Measurements from ENCODE around the gene TRPM6.

Gene TRPM6

GRCh38 chr9:74848153-74848525, 39.6 kb downstream of the TRPM6 start:
- Histone ChIP-seq H3K4me3 (ENCODE audit: severe bottlenecking) (no peak overlapping the region), H3K4me1 (ENCODE audit: insufficient read depth, poor library complexity, severe bottlenecking) (no peaks in the 10 kb centered on the region), H3K27me3 (ENCODE audit: insufficient read depth, poor library complexity, severe bottlenecking) (no peaks in the 10 kb centered on the region), H3K9me3 (ENCODE audit: severe bottlenecking) (no peaks in the 10 kb centered on the region), H3K36me3 (ENCODE audit: low read depth) (no peaks in the 10 kb centered on the region), H3K27ac (ENCODE audit: poor library complexity, severe bottlenecking) (no peak overlapping the region)
- no peak for ATAC-seq (ENCODE audit: low read depth)
- DNase-seq (ENCODE audit: low spot score): no peak
- no peak for TF ChIP-seq CTCF (IDR thresholded peaks at IDR 0.05; ENCODE audit: poor library complexity, severe bottlenecking)

- DNase-seq (ENCODE audit: low spot score): no peak
- Histone ChIP-seq H3K9me3 (ENCODE audit: severe bottlenecking) (no peaks in the 10 kb centered on the region), H3K27me3 (ENCODE audit: insufficient read depth, poor library complexity, severe bottlenecking) (no peaks in the 10 kb centered on the region), H3K27ac (ENCODE audit: poor library complexity, severe bottlenecking) (no peak overlapping the region), H3K4me1 (ENCODE audit: insufficient read depth, poor library complexity, severe bottlenecking) (no peaks in the 10 kb centered on the region), H3K36me3 (ENCODE audit: low read depth) (no peaks in the 10 kb centered on the region), H3K4me3 (ENCODE audit: severe bottlenecking) (no peak overlapping the region)
- no peak for ATAC-seq (ENCODE audit: low read depth)
- no peak for TF ChIP-seq CTCF (IDR thresholded peaks at IDR 0.05; ENCODE audit: poor library complexity, severe bottlenecking)
These were observed 40.1 kb downstream of the TRPM6 start for GRCh38 chr9:74847478-74848152.

- Histone ChIP-seq H3K4me3 (ENCODE audit: severe bottlenecking) (no peak overlapping the region), H3K4me1 (ENCODE audit: insufficient read depth, poor library complexity, severe bottlenecking) (no peaks in the 10 kb centered on the region), H3K9me3 (ENCODE audit: severe bottlenecking) (no peaks in the 10 kb centered on the region), H3K36me3 (ENCODE audit: low read depth) (no peaks in the 10 kb centered on the region), H3K27me3 (ENCODE audit: insufficient read depth, poor library complexity, severe bottlenecking) (no peaks in the 10 kb centered on the region), H3K27ac (ENCODE audit: poor library complexity, severe bottlenecking) (no peak overlapping the region)
- ATAC-seq (ENCODE audit: low read depth): no peak
- DNase-seq (ENCODE audit: low spot score): no peak
- no peak for TF ChIP-seq CTCF (IDR thresholded peaks at IDR 0.05; ENCODE audit: poor library complexity, severe bottlenecking)
These were observed 41.0 kb downstream of the TRPM6 start for GRCh38 chr9:74846766-74847165.

GRCh38 chr9:74838351-74838750, 49.4 kb downstream of the TRPM6 start:
- no peak overlapping the region for H3K4me3 ChIP-seq (ENCODE audit: severe bottlenecking)
- no peaks in the 10 kb centered on the region for H3K9me3 ChIP-seq (ENCODE audit: severe bottlenecking)
- no peak for TF ChIP-seq CTCF (IDR thresholded peaks at IDR 0.05; ENCODE audit: poor library complexity, severe bottlenecking)
- DNase-seq (ENCODE audit: low spot score) (no peak), ATAC-seq (ENCODE audit: low read depth) (peak; percentile 68)
- no peaks in the 10 kb centered on the region for H3K36me3 ChIP-seq (ENCODE audit: low read depth)
- no peaks in the 10 kb centered on the region for H3K27me3 ChIP-seq (ENCODE audit: insufficient read depth, poor library complexity, severe bottlenecking)
- no peak overlapping the region for H3K27ac ChIP-seq (ENCODE audit: poor library complexity, severe bottlenecking)
- no peaks in the 10 kb centered on the region for H3K4me1 ChIP-seq (ENCODE audit: insufficient read depth, poor library complexity, severe bottlenecking)

- TF ChIP-seq CTCF (IDR thresholded peaks at IDR 0.05; ENCODE audit: poor library complexity, severe bottlenecking): no peak
- no peaks in the 10 kb centered on the region for H3K9me3 ChIP-seq (ENCODE audit: severe bottlenecking)
- no peaks in the 10 kb centered on the region for H3K27me3 ChIP-seq (ENCODE audit: insufficient read depth, poor library complexity, severe bottlenecking)
- no peak overlapping the region for H3K4me3 ChIP-seq (ENCODE audit: severe bottlenecking)
- ATAC-seq (ENCODE audit: low read depth) (peak; percentile 73), DNase-seq (ENCODE audit: low spot score) (no peak)
- H3K27ac ChIP-seq (ENCODE audit: poor library complexity, severe bottlenecking): no peak overlapping the region
- no peaks in the 10 kb centered on the region for H3K36me3 ChIP-seq (ENCODE audit: low read depth)
- no peaks in the 10 kb centered on the region for H3K4me1 ChIP-seq (ENCODE audit: insufficient read depth, poor library complexity, severe bottlenecking)
These were observed 63.1 kb downstream of the TRPM6 start for GRCh38 chr9:74824654-74825053.

Measured in RWPE2 (cell line).